H9 (cell line): ENCODE data around the gene CD180. TPM values are rescaled to one million over a fixed set of nuclear protein-coding genes. Genes with fewer than 3 reads are reported as not detected.

Experiments used
- DNase-seq: peaks from one replicate; pipeline ENCODE4 v3.0.0-alpha.2; 2017
- H2AFZ ChIP-seq: one replicate; pipeline ENCODE4 v1.6.1; 2013; ENCODE audit warnings: mild to moderate bottlenecking, low read length, control low read depth, moderate library complexity
- H2AK5ac ChIP-seq: 2 replicates; pipeline ENCODE4 v1.6.1; 2013; ENCODE audit warnings: low read length, control low read depth, mixed read lengths; ENCODE audit not compliant: insufficient read length
- H2BK120ac ChIP-seq: one replicate; pipeline ENCODE4 v1.6.1; 2013; ENCODE audit warnings: low read depth, mild to moderate bottlenecking, low read length, control low read depth, inconsistent platforms; ENCODE audit not compliant: poor library complexity, severe bottlenecking
- H2BK12ac ChIP-seq: 2 replicates; pipeline ENCODE4 v1.6.1; 2013; ENCODE audit warnings: low read length, control low read depth, mixed read lengths, low read depth; ENCODE audit not compliant: insufficient read length
- H2BK15ac ChIP-seq: 2 replicates; pipeline ENCODE4 v1.6.1; 2013; ENCODE audit warnings: low read depth, low read length, control low read depth
- H2BK20ac ChIP-seq: one replicate; pipeline ENCODE4 v1.6.1; 2013; ENCODE audit warnings: low read depth, mild to moderate bottlenecking, low read length, control low read depth, inconsistent platforms; ENCODE audit not compliant: poor library complexity, severe bottlenecking
- H2BK5ac ChIP-seq: 2 replicates; pipeline ENCODE4 v1.6.1; 2013; ENCODE audit warnings: low read length, control low read depth, mixed read lengths; ENCODE audit not compliant: insufficient read length
- H3K14ac ChIP-seq: 2 replicates; pipeline ENCODE4 v1.6.1; 2013; ENCODE audit warnings: low read length, control low read depth; ENCODE audit not compliant: insufficient read depth
- H3K18ac ChIP-seq: 2 replicates; pipeline ENCODE4 v1.6.1; 2013; ENCODE audit warnings: low read depth, mild to moderate bottlenecking, mixed read lengths, low read length, control low read depth; ENCODE audit not compliant: insufficient read length
- H3K23ac ChIP-seq: 2 replicates; pipeline ENCODE4 v1.6.1; 2013; ENCODE audit warnings: low read length, control low read depth, mixed read lengths, low read depth; ENCODE audit not compliant: insufficient read length
- H3K23me2 ChIP-seq: 2 replicates; pipeline ENCODE4 v1.6.1; 2013; ENCODE audit warnings: low read depth, mild to moderate bottlenecking, mixed read lengths, low read length, control low read depth; ENCODE audit not compliant: insufficient read length, poor library complexity, severe bottlenecking
- H3K27ac ChIP-seq: 2 replicates; pipeline ENCODE4 v1.5.1; 2013; ENCODE audit warnings: low read length, control low read depth, mixed read lengths, low read depth; ENCODE audit not compliant: insufficient read length
- H3K27me3 ChIP-seq: 2 replicates; pipeline ENCODE4 v1.6.1; 2013; ENCODE audit warnings: low read length, control low read depth, inconsistent platforms; ENCODE audit not compliant: insufficient read depth
- H3K4ac ChIP-seq: 2 replicates; pipeline ENCODE4 v1.6.1; 2013; ENCODE audit warnings: low read depth, mild to moderate bottlenecking, control low read depth, inconsistent platforms, low read length, moderate library complexity
- H3K4me1 ChIP-seq: 2 replicates; pipeline ENCODE4 v1.6.1; 2013; ENCODE audit warnings: low read length, control low read depth, inconsistent platforms; ENCODE audit not compliant: insufficient read depth
- H3K4me2 ChIP-seq: 2 replicates; pipeline ENCODE4 v1.6.1; 2013; ENCODE audit warnings: low read length, control low read depth, mixed read lengths; ENCODE audit not compliant: insufficient read length, insufficient read depth
- H3K56ac ChIP-seq: 2 replicates; pipeline ENCODE4 v1.6.1; 2013; ENCODE audit warnings: low read depth, mild to moderate bottlenecking, mixed read lengths, low read length, control low read depth; ENCODE audit not compliant: insufficient read length
- H3K79me1 ChIP-seq: 2 replicates; pipeline ENCODE4 v1.6.1; 2013; ENCODE audit warnings: low read depth, mild to moderate bottlenecking, moderate library complexity, low read length, control low read depth, inconsistent platforms; ENCODE audit not compliant: insufficient read depth, poor library complexity, severe bottlenecking
- H3K79me2 ChIP-seq: 2 replicates; pipeline ENCODE4 v1.6.1; 2013; ENCODE audit warnings: low read length, control low read depth, inconsistent platforms; ENCODE audit not compliant: insufficient read depth
- H3K9ac ChIP-seq: 2 replicates; pipeline ENCODE4 v1.6.1; 2013; ENCODE audit warnings: low read length, control low read depth, mixed read lengths; ENCODE audit not compliant: insufficient read length; ENCODE audit errors: extremely low read depth
- H3K9me3 ChIP-seq: one replicate; pipeline ENCODE4 v1.6.1; 2013; ENCODE audit warnings: low read depth, low read length, inconsistent platforms; ENCODE audit not compliant: control insufficient read depth
- H3T11ph ChIP-seq: one replicate; pipeline ENCODE4 v1.6.1; 2013; ENCODE audit warnings: mild to moderate bottlenecking, low read length, control low read depth, inconsistent platforms
- H4K20me1 ChIP-seq: one replicate; pipeline ENCODE4 v1.6.1; 2013; ENCODE audit not compliant: control insufficient read depth, insufficient read length, insufficient read depth
- H4K5ac ChIP-seq: 2 replicates; pipeline ENCODE4 v1.6.1; 2013; ENCODE audit warnings: low read depth, mild to moderate bottlenecking, mixed read lengths, low read length, control low read depth; ENCODE audit not compliant: insufficient read length
- H4K8ac ChIP-seq: replicated peaks from 2 replicates; pipeline ENCODE4 v1.6.1; 2013; ENCODE audit warnings: low read length, control low read depth, mixed read lengths, low read depth; ENCODE audit not compliant: insufficient read length
- H4K91ac ChIP-seq: 2 replicates; pipeline ENCODE4 v1.6.1; 2013; ENCODE audit warnings: low read depth, mild to moderate bottlenecking, moderate library complexity, mixed read lengths, low read length, control low read depth; ENCODE audit not compliant: insufficient read length
- H3K27ac Mint-ChIP-seq, 3 experiments: 2 replicates in 2 of 3; 3 replicates in 1 of 3; pipeline ENCODE4 v1.8.0; 2020 to 2021; ENCODE audit warnings: mixed read lengths in 3 of 3, mild to moderate bottlenecking in 1 of 3, moderate library complexity in 1 of 3
- H3K27me3 Mint-ChIP-seq: 2 replicates; pipeline ENCODE4 v1.8.0; 2021; ENCODE audit warnings: low read depth, mild to moderate bottlenecking, moderate library complexity, mixed read lengths
- H3K36me3 Mint-ChIP-seq, 3 experiments: 2 replicates in 2 of 3; 3 replicates in 1 of 3; pipeline ENCODE4 v1.8.0; 2020 to 2021; ENCODE audit warnings: low read depth in 3 of 3, mixed read lengths in 3 of 3; ENCODE audit not compliant: insufficient read depth in 1 of 3
- H3K4me1 Mint-ChIP-seq, 2 experiments: 2 replicates each; pipeline ENCODE4 v1.8.0; 2020; ENCODE audit warnings: mixed read lengths in 2 of 2
- H3K4me3 Mint-ChIP-seq, 2 experiments: 2 replicates in 1 of 2; 3 replicates in 1 of 2; pipeline ENCODE4 v1.8.0; 2020 to 2021; ENCODE audit warnings: mild to moderate bottlenecking in 2 of 2, mixed read lengths in 2 of 2, moderate library complexity in 1 of 2
- H3K9me3 Mint-ChIP-seq, 2 experiments: 2 replicates in 1 of 2; 3 replicates in 1 of 2; pipeline ENCODE4 v1.8.0; 2020; ENCODE audit warnings: mild to moderate bottlenecking in 2 of 2, mixed read lengths in 2 of 2, moderate library complexity in 1 of 2
- WGBS: extraction: QIAGEN DNeasy Blood & Tissue Kit; methylation state at CpG from one replicate; pipeline ENCODE4 v1.1.7; 2013; ENCODE audit warnings: missing lambda C conversion rate, low lambda C conversion rate, mixed read lengths; ENCODE audit not compliant: insufficient read length; ENCODE audit errors: extremely low coverage; 5-methylcytosine and 5-hydroxymethylcytosine counted together
- total RNA-seq: library from RNA; stranded (reverse); gene quantifications from 2 replicates; pipeline ENCODE4 v1.2.1, GENCODE V29; 2021
- TF ChIP-seq, protein P1 (sequence below): fragments of 200-600 bp; sonication (generic); conservative IDR thresholded peaks from 3 replicates; pipeline ENCODE4 v1.8.0; 2021; ENCODE audit warnings: antibody characterized with exemption, mild to moderate bottlenecking

CD180 gene
- total RNA-seq, 1 experiment from 2014 or later = not detected

DNA sequence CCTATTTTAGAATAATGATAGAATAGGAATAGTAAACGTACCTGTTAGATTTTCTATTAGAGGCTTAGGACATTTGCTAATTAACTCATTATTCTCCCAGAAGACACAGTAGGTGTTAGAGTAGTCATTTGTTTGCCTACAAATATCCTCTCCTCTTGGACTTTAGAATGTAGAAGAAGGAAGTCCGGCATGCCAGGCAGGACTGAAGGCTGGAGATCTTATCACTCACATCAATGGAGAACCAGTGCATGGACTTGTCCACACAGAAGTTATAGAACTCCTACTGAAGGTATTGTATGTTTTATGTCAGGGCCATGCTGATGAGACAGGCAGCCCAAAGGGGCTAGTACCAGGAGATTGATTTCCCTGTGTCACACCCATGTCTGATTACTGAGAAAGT lies 43.3 kb downstream of the CD180 start:
- no peaks in the 10 kb centered on the region for H3K23me2 ChIP-seq
- no peak overlapping the region for H3K18ac ChIP-seq
- no peak overlapping the region for H3K27ac ChIP-seq
- no peak overlapping the region for H3K27ac Mint-ChIP-seq
- no peaks in the 10 kb centered on the region for H3K36me3 Mint-ChIP-seq
- no peaks in the 10 kb centered on the region for H3K27me3 Mint-ChIP-seq
- H3K4me2 ChIP-seq = no peak overlapping the region
- H4K8ac ChIP-seq = no peak overlapping the region
- H2AK5ac ChIP-seq = no peak overlapping the region
- H2BK15ac ChIP-seq = no peak overlapping the region
- H2BK12ac ChIP-seq = no peak overlapping the region
- no peaks in the 10 kb centered on the region for H3K4me1 ChIP-seq
- H2BK5ac ChIP-seq = no peak overlapping the region
- no peak overlapping the region for H2BK120ac ChIP-seq
- TF ChIP-seq, protein P1, sequence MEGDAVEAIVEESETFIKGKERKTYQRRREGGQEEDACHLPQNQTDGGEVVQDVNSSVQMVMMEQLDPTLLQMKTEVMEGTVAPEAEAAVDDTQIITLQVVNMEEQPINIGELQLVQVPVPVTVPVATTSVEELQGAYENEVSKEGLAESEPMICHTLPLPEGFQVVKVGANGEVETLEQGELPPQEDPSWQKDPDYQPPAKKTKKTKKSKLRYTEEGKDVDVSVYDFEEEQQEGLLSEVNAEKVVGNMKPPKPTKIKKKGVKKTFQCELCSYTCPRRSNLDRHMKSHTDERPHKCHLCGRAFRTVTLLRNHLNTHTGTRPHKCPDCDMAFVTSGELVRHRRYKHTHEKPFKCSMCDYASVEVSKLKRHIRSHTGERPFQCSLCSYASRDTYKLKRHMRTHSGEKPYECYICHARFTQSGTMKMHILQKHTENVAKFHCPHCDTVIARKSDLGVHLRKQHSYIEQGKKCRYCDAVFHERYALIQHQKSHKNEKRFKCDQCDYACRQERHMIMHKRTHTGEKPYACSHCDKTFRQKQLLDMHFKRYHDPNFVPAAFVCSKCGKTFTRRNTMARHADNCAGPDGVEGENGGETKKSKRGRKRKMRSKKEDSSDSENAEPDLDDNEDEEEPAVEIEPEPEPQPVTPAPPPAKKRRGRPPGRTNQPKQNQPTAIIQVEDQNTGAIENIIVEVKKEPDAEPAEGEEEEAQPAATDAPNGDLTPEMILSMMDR = no peak
- no peak overlapping the region for H4K91ac ChIP-seq
- no peak overlapping the region for H3K23ac ChIP-seq
- H3K9me3 Mint-ChIP-seq = no peaks in the 10 kb centered on the region
- no peak overlapping the region for H4K5ac ChIP-seq
- H4K20me1 ChIP-seq = no peaks in the 10 kb centered on the region
- H3K4me3 Mint-ChIP-seq = no peak overlapping the region
- no peaks in the 10 kb centered on the region for H3K79me1 ChIP-seq
- no peaks in the 10 kb centered on the region for H3K27me3 ChIP-seq
- H3K4me1 Mint-ChIP-seq = peaks cover 0 to 8% of the 10 kb centered on the region in 2 experiments; a peak in 2 of 4 replicates
- DNase-seq = no peak
- H3K9ac ChIP-seq = no peak overlapping the region
- WGBS = no CpG with 5 or more reads among the region's 2 CpGs
- no peak overlapping the region for H3K4ac ChIP-seq
- no peaks in the 10 kb centered on the region for H3K9me3 ChIP-seq
- H3K79me2 ChIP-seq = no peaks in the 10 kb centered on the region
- H2AFZ ChIP-seq = no peak overlapping the region
- H3T11ph ChIP-seq = no peak overlapping the region
- no peak overlapping the region for H3K56ac ChIP-seq
- H2BK20ac ChIP-seq = no peak overlapping the region
- no peak overlapping the region for H3K14ac ChIP-seq
